Transverse colon (tissue), 4 donors: Measurements from ENCODE around the gene GAR1. TPM values are rescaled to one million over a fixed set of nuclear protein-coding genes. Genes with fewer than 3 reads are reported as not detected.

ENCODE experiments used
- DNase-seq: peaks from one replicate; pipeline ENCODE4 v3.0.0-alpha.2; 2019
- H3K27ac ChIP-seq, 4 donors: fragments of 200-600 bp; sonication (generic); 2 replicates each; pipeline ENCODE4 v1.5.1; 2016 to 2018; ENCODE audit warnings: inconsistent platforms in 4 of 4
- H3K27me3 ChIP-seq: fragments of 200-600 bp; sonication (generic); 2 replicates; pipeline ENCODE4 v1.5.1; 2017; ENCODE audit warnings: inconsistent platforms
- H3K36me3 ChIP-seq, 4 donors: fragments of 200-600 bp; sonication (generic); 2 replicates each; pipeline ENCODE4 v1.5.1; 2017 to 2019; ENCODE audit warnings: inconsistent platforms in 4 of 4
- H3K4me1 ChIP-seq, 4 donors: fragments of 200-600 bp; sonication (generic); 2 replicates each; pipeline ENCODE4 v1.5.1; 2017 to 2020; ENCODE audit warnings: inconsistent platforms in 4 of 4
- H3K4me3 ChIP-seq, 4 donors: fragments of 200-600 bp; sonication (generic); 1 replicate in 1 of 4; 2 replicates in 3 of 4; pipeline versions ENCODE4 v1.5.1 to v1.6.1; 2017 to 2019; ENCODE audit warnings: inconsistent platforms in 4 of 4
- H3K9me3 ChIP-seq, 2 donors: fragments of 200-600 bp; sonication (generic); 2 replicates each; pipeline ENCODE4 v1.5.1; 2017 to 2019; ENCODE audit warnings: inconsistent platforms in 2 of 2
- EP300 ChIP-seq: sonication (generic); formaldehyde crosslinking; IDR thresholded peaks from one replicate; pipeline ENCODE4 v1.6.1; 2017; ENCODE audit warnings: antibody characterized with exemption, low read depth
- POLR2A ChIP-seq: fragments of 450-650 bp; IDR thresholded peaks from one replicate; pipeline ENCODE4 v1.6.1; 2016; ENCODE audit warnings: antibody characterized with exemption, mild to moderate bottlenecking, moderate library complexity
- POLR2AphosphoS5 ChIP-seq, 3 donors: sonication (generic); formaldehyde crosslinking; IDR thresholded peaks; one replicate each; pipeline ENCODE4 v1.6.1; 2016; ENCODE audit warnings: antibody characterized with exemption in 3 of 3
- WGBS, 2 donors: methylation state at CpG; one replicate each; pipeline ENCODE4 v1.1.5; 2018; ENCODE audit warnings: low coverage in 1 of 2; 5-methylcytosine and 5-hydroxymethylcytosine counted together
- in situ Hi-C, 4 donors: fragments of 200-750 bp; cut with MboI; loops; one replicate each; pipeline versions ENCODE4 v1.15.0 to v1.15.1; 2017; ENCODE audit warnings: low sequenced_read_pairs in 3 of 4, low pct_ligation_motif_present in 1 of 4, low pct_unique_long_range_greater_than_20kb in 1 of 4
- intact Hi-C: fragments of 100-400 bp; cut with DNase I; formaldehyde crosslinking; loops from one replicate; pipeline ENCODE4 v1.15.1; 2023; ENCODE audit warnings: low total_unique reads
- total RNA-seq, 4 donors: library from RNA; depleted of rRNA; stranded (reverse); fragments of >200 nt; gene quantifications; one replicate each; pipeline ENCODE4 v1.1.0, GENCODE V29; 2016
- TF ChIP-seq, protein P1 (sequence below), 5 experiments: fragments of 200-600 bp in 3 of 5; fragments of 450-650 bp in 2 of 5; sonication (generic) in 3 of 5; IDR thresholded peaks; 1 replicate in 2 of 5; 2 replicates in 3 of 5; pipeline ENCODE4 v1.5.1; 2016 to 2017; ENCODE audit warnings: antibody characterized with exemption in 5 of 5, inconsistent platforms in 3 of 5, mild to moderate bottlenecking in 2 of 5, moderate library complexity in 1 of 5

The GAR1 gene
- total RNA-seq, 4 donors from 2014 or later: 1.9 to 8.3 (median 5.3) TPM; not detected in 1

DNA sequence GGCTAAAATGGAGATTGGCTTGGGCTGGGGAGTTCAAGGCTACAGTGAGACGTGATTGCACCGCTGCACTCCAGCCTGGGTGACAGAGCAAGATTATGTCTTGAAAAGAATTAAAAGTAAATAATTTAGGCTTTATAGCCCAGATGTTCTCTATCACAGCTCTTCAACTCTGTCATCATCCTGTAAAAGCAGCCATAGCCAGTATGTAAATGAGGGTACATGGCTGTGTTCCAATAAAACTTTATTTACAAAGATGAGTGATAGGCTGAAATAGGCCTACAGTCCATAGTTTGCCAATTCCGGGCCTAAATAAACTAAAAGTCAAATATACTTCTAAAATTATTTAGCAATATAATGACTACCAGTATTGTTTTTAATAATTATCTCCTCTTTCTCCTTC lies 21.4 kb downstream of the GAR1 start:
- H3K27me3 ChIP-seq: no peaks in the 10 kb centered on the region
- TF ChIP-seq, protein P1, sequence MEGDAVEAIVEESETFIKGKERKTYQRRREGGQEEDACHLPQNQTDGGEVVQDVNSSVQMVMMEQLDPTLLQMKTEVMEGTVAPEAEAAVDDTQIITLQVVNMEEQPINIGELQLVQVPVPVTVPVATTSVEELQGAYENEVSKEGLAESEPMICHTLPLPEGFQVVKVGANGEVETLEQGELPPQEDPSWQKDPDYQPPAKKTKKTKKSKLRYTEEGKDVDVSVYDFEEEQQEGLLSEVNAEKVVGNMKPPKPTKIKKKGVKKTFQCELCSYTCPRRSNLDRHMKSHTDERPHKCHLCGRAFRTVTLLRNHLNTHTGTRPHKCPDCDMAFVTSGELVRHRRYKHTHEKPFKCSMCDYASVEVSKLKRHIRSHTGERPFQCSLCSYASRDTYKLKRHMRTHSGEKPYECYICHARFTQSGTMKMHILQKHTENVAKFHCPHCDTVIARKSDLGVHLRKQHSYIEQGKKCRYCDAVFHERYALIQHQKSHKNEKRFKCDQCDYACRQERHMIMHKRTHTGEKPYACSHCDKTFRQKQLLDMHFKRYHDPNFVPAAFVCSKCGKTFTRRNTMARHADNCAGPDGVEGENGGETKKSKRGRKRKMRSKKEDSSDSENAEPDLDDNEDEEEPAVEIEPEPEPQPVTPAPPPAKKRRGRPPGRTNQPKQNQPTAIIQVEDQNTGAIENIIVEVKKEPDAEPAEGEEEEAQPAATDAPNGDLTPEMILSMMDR (IDR thresholded peaks at IDR 0.05): no peak
- TF ChIP-seq EP300 (no peak), POLR2AphosphoS5 (IDR thresholded peaks at IDR 0.05) (no peak), POLR2A (no peak)
- H3K27ac ChIP-seq: no peak overlapping the region
- WGBS, 2 donors: 75 to 82% methylated on average over 3 of the region's 3 CpGs
- H3K4me3 ChIP-seq: no peak overlapping the region
- DNase-seq: no peak
- no peaks in the 10 kb centered on the region for H3K36me3 ChIP-seq
- H3K4me1 ChIP-seq: no peaks in the 10 kb centered on the region
- in situ Hi-C loops: no loop called here
- no peaks in the 10 kb centered on the region for H3K9me3 ChIP-seq
- intact Hi-C loops: no loop called here

DNA sequence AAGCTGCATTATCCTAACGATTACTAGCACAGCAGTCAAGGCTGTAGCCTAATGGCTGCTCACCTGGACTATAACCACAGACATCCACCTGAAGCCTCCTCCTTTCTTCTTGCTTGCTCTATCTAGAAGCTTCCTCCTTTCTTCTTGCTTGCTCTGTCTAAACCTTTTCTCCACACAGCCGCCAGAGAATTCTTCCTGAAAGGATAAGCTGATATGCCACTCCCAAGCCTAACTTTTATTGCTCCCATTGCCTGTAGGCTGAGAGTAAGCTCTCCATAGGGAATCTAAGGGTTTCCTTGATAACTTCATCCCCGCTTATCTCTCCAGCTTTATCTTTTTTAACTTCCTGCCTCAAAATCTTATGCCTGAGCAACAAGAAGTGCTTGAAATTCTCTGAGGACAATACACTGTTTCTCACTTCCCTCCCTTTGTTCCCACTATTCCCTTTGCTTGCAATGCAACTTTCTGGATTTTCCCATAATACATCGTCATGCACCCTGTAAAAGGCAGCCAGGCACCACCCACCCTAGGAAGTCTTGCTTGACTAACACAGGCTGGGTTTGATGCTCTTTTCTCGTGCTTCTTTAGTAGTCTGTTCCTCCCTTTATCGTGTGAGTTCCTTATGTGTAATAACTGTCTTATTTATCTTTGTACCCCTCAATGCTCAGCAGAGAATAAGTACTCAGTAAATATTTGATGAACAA lies 31.0 kb downstream of the GAR1 start:
- 34 to 42% methylated on average over 5 to 6 of the region's 6 CpGs for WGBS, 2 donors
- Histone ChIP-seq H3K27me3 (no peaks in the 10 kb centered on the region), H3K4me1 (peaks cover 0 to 5% (median 0%) of the 10 kb centered on the region in 4 donors), H3K4me3 (no peak overlapping the region), H3K9me3 (no peaks in the 10 kb centered on the region), H3K36me3 (no peaks in the 10 kb centered on the region), H3K27ac (peak overlapping the region in 1 of 4 donors; percentile 37)
- intact Hi-C loops (no loop called here), in situ Hi-C loops (no loop called here)
- DNase-seq: peak; percentile 8
- TF ChIP-seq EP300 (no peak), POLR2AphosphoS5 (IDR thresholded peaks at IDR 0.05) (no peak), POLR2A (no peak)
- TF ChIP-seq, protein P1 (IDR thresholded peaks at IDR 0.05): no peak

DNA sequence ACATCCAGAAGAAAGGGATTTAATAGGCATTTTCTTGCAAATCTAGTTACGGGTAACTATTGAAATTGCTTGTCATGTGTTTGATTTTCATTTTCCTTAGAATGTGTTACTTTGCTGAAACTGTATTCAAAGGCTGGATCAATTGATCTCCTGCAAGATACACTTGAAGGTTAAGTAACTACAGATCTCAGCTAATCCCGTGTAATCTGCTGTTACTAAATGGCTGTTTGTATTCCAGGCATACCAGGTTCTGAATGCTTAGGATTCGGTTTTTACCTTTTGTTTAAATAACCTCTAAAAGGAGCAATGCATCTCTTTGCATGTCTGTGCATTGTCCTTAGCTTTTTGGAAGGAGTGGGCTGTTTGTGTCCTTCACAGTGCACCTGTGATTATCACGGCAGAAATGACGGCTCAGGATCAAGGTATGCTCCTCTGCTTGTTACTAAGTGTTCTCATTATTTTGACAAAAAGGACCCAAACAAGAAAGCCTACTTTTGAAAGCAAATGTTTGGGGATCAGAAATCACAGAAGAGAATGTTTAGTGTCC lies 32.4 kb downstream of the GAR1 start, which contains the start of gene LRIT3:
Gene LRIT3, plus strand, starts transcription at position 212 of the 547 bp plus-strand sequence. Its CDS starts 95 bp downstream, at position 307.
- TF ChIP-seq, protein P1 (IDR thresholded peaks at IDR 0.05): no peak
- TF ChIP-seq POLR2AphosphoS5 (IDR thresholded peaks at IDR 0.05): no peak
- no peak for TF ChIP-seq POLR2A
- no peak for TF ChIP-seq EP300
- Histone ChIP-seq H3K4me3 (no peak within 1 kb of the TSS), H3K9me3 (no peaks in the 10 kb centered on the region), H3K27me3 (no peaks in the 10 kb centered on the region), H3K27ac (no peak within 1 kb of the TSS), H3K4me1 (peaks cover 0 to 5% (median 0%) of the 10 kb centered on the region in 4 donors), H3K36me3 (no peaks in the 10 kb centered on the region)
- in situ Hi-C loops (no loop called here), intact Hi-C loops (no loop called here)
- no peak for DNase-seq
- WGBS, 2 donors: 54 to 60% methylated on average over 5 of the region's 5 CpGs

DNA sequence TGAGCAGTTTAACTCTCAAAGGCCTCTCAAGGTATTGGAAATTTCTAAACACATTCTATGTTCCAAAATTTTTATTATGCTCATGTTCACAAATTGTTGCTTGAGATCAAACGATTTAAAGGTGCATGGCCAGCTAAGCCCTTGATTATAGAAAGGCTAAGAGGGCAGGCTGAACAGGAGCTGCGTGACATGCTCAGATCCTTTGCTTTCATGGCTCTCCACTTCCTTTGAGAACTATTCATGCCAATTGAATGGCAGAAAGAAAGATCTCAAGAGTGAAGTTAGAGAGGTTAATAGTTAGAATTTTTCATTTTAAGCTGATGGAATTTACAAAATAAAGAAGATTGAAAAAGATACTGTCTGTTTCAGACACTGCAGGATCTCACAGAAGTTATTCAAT lies 32.9 kb downstream of the GAR1 start:
- no peak for DNase-seq
- in situ Hi-C loops: no loop called here
- TF ChIP-seq, protein P1 (IDR thresholded peaks at IDR 0.05): no peak
- TF ChIP-seq POLR2AphosphoS5 (IDR thresholded peaks at IDR 0.05) (no peak), POLR2A (no peak), EP300 (no peak)
- intact Hi-C loops: no loop called here
- H3K36me3 ChIP-seq: no peaks in the 10 kb centered on the region
- H3K4me3 ChIP-seq: no peak overlapping the region
- no peak overlapping the region for H3K27ac ChIP-seq
- H3K4me1 ChIP-seq: peaks cover 0 to 5% (median 0%) of the 10 kb centered on the region in 4 donors
- no peaks in the 10 kb centered on the region for H3K9me3 ChIP-seq
- 78 to 83% methylated on average over 2 of the region's 2 CpGs for WGBS, 2 donors
- H3K27me3 ChIP-seq: no peaks in the 10 kb centered on the region
